ENCODE data around the gene CELF4.

The CELF4 gene

DNA sequence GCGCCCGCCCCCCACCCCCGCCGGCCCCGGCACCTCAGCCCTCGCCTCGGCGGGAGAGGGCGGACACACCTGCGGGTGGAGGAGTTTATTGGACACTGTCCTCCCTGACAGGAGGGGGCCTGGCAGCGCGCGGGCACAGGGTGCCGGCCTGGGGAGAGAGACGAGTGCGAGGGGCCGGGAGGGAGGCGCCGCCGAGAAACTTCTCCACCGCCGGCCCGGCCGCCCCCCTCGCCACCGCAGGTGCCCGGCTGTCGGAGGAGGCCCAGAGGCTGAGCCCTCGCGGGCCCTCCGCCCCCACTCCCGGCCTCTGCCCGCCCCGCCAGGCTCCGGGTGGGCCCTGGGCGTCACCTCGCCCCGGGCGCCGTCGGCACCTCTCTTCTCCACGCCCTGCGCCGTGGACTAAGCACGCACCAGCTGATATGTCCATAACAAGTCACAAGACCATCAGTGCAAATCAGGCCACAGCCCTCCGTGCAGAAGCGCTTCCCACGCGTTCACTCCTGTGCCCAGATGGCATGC is 311.3 kb downstream of the CELF4 start:
- no peak for DNase-seq (ENCODE audit: low read depth in 2 of 2)

DNA sequence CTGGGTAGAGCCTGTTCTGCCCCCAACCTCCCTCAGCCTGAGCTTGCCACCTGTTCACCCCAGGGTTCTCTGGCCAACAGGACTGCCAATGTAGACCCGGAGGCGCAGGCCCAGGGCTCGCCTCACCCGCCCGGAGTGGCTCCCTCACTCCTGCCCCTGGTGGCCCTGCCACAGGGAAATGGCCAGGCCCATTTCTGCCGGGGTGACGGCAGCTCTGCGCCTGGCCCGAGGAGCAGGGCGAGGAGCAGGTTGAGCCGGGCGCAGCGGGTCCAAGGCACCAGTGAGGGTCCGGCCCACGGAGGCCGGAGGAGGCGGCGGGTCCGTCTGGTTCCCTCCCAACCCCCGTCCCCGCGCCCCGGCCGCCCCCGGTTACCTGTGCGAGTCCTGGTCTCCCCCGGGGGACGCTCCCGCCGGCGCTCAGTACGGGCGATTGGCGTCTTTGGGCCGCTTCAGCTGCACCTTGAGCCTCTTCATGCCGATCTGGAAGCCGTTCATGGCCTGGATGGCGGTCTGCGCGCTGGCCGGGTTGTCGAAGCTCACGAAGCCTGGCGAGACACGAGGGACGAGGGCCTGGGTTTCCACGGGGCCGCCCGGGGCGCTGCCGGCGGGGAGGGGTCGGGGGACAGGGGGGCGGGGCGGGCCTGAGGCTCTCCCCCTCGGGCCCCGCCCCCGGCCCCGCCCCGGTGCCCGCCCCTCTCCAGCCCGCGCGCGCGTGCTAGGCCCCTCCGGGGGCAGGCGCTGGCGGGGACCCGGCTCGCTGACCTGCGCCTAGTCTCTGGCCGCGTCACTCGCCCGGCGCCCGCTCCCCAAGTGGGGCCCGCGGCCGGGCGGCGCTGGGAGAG is 312.0 kb downstream of the CELF4 start:
- DNase-seq (ENCODE audit: low read depth in 2 of 2): no peak

DNA sequence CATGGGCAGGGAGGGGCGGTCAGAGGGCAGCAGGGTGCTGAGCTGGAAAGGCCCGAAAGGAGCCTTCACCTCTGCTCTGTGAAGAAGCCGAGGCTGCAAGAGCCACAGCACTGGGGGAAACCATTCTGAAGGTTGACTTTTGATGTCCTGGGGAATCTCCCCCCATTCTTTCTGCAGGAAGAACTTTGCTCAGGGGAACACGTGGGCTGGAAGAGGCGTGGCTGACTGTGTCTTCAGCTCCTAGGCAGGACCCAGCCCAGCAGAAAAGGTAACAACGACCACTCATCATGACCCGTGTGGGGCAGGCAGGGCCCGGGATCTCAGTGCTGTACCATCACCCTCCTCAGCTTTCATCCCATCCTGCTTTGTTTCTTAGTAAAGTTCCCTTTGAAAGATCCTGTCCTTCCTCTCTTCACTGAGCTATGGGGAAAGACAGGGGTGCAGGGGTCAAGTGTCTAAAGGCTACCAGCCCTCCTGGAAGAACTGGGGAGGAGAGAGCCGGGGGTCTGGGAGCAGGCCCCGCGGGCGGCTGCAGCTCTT is 312.7 kb downstream of the CELF4 start:
- DNase-seq (ENCODE audit: low read depth in 2 of 2): no peak

DNA sequence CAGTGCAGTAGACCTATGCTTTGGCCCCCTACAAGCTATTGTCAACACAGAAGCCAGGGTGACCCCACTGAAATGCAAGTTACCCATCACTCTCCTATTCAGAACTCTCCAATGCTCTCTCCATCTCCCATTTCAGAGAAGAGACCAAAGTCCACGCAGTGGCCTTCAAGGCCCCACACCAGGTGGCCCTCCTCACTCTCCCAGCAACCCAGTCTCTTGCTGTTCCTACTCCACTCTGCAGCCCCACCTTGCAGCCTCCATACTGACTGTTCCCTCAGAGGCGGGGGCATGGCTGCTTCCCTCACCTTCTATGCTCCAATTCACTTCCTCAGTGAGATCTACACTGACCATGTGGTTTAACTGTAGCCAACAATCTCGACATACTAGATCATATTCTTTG is 313.3 kb downstream of the CELF4 start:
- no peak for DNase-seq (ENCODE audit: low read depth in 2 of 2)

- DNase-seq (ENCODE audit: low read depth in 2 of 2): no peak
These were observed 313.9 kb downstream of the CELF4 start for GRCh38 chr18:37251679-37252078.

- no peak for DNase-seq (ENCODE audit: low read depth in 2 of 2)
These were observed 315.5 kb downstream of the CELF4 start for GRCh38 chr18:37249895-37250618.

- no peak for DNase-seq (ENCODE audit: low read depth in 2 of 2)
These were observed 316.3 kb downstream of the CELF4 start for GRCh38 chr18:37249171-37249886.

GRCh38 chr18:37248281-37248680 is 317.3 kb downstream of the CELF4 start:
- DNase-seq (ENCODE audit: low read depth in 2 of 2): no peak

DNA sequence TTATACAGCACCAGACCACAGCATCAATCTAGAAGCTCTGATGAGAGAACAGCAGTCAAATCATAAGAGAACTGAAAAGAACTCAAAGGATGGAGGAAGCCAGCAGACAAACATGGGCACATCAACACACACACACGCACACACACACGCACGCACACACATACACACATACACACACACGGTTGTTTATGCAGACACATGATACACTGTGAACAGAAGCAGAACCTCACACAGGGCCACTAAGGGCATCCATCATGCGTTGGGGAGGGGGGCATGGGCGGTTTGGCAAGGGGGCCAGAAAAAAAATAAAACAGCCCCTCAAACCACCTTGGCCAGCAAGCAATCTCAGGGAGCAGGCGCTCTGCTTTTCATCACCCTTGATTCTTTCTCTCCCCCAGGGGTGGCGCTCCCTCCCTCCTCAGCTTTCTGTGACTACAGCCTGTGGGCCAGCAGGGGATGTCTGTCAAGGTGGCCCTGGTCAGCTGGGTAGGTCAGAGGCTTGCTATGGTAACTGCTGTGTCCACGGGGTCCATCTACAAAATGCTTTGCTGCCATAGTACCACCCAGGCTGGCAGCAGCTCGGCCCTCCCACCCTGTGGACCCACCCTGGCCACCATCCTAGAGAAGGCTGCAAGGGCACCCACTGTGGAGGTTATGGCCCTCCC is 318.0 kb downstream of the CELF4 start:
- no peak for DNase-seq (ENCODE audit: low read depth in 2 of 2)

DNA sequence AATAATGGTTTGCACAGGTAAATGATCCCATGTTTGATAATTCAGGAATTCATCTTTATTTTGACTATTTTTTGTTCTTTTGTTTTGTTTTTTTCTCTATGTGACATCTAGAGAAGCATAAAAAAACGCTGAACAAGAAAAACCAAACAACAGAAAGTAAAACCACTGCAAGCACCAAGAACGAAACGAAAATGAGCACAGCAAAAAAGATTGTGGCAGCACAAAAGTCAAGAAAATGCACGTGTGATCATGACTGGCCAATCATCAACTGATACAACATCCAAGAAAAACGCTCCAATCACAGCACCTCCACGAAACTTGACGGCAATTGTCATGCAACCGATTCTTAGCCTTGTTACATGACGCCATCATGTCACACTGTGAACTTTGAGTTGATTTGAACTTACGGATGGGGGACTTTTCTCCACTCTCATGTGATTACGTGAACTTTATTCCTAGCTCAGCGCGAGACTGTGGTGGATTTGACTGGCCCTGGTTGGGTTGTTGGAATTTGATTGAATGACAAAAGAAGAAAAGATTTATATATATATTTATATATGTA is 318.7 kb downstream of the CELF4 start:
- DNase-seq (ENCODE audit: low read depth in 2 of 2): no peak

DNA sequence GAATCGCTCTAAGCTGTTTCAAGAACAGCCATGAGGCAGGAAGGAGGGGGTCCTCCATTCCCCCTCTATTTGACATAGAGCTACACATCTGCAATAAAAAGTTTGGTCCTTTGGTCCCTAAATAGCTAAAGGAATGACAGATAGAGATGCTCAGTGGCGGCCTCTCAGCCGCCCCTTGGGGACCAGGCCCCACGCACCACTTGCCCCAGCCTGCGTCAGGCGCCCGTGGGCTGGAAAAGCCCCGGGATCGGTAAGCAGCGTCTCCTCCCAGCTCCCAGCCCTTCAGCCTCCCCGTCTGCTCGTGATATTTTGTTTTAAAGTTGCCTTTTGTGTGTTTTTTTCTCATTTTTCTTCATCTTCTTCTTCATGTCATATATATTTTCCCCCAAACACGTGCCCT is 321.0 kb downstream of the CELF4 start:
- DNase-seq (ENCODE audit: low read depth in 2 of 2): no peak

- no peak for DNase-seq (ENCODE audit: low read depth in 2 of 2)
These were observed 321.9 kb downstream of the CELF4 start for GRCh38 chr18:37243741-37244140.

DNA sequence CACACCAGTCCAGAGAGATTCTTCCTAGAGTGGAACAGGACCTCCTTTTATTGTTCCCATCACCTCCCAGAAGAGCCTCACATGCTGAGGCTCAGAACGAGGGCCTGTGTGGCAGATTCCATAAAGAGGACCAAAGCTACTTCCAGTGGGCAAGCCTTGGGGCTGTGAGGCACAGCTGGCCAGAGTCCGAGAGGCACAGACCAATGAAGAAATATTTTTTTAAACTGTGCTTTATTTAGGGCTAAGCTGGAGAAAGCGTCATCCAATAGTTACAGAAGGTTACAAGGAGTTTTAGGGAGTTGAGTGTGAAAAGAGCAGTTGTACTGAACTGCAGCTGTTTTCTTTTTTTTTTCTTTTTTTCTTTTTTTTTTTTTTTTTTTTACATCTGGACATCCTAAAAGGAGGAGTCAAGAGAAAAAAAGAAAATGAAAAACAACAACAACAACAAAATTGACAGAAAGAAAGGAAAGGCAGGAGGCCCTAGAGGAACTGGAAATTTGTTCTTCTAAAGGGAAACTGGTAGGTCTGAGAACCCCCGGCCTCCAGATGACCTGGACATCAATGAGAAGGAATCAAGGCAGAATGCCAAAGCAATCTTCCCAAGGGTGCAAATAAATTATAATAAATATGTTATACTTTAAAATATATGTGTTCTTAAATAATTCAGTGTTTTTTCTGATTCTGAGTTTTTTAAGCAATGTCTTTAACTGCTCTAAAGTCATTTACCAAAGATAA is 322.6 kb downstream of the CELF4 start:
- no peak for DNase-seq (ENCODE audit: low read depth in 2 of 2)

DNA sequence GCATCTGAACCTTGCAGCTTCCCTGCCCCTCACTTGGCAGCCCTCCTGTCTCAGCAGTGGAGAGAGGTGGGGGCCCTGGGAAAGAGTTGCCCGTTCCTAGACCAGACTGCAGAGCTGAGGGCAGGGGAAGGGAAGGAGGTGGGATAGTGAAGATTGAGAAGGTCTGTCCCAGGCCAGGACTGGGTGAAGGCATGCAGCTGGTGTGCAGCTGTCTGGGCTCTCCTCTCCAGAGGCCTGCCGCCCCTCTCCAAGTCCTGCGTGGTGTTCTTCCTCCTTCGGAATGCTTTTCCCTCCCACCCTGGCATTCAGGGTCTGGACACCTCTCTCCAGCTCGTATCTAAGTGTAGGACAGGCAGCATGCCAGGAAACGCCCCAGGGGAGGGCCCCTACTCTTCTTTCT is 323.5 kb downstream of the CELF4 start:
- no peak for DNase-seq (ENCODE audit: low read depth in 2 of 2)

DNA sequence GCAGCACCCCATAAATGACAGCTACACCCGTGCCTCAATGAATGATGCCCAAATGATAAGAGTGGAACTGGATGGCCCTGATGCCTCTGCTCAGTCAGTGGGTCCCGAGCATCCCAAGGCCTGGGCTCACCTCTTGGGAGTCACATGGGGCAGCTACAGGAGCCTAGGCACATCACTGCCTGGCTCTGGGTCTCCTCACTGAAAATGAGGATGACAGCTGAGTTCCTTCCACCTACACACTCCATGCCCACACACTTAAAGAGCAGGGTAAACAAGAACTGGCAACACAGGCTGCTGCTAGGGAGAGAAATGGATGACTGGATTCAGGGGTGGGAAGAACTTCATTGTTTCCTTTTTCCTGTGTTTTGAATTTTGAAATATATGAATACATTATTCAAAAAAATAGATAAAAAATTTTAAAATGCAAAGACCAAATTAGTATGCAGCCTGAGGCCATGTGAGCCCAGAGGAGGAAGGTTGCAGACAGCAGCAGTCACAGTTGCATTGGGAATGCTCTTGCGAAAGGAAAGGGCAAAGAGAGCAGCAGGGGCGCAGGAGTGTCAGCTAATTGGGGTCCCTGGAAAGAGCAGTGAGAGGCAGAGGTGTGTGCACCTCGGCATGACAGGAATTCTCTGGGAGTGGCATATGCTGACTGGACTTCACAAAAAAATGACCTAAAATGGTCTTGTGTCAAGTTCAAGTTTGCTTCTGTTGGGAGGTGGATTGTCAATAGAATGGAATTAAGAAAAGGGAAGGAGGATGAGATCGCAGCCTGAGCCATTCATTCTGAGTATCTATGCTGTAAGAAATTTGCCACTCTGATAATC is 327.1 kb downstream of the CELF4 start:
- DNase-seq (ENCODE audit: low read depth in 2 of 2): no peak

- DNase-seq (ENCODE audit: low read depth in 2 of 2): no peak
These were observed 330.0 kb downstream of the CELF4 start for GRCh38 chr18:37235583-37235982.

DNA sequence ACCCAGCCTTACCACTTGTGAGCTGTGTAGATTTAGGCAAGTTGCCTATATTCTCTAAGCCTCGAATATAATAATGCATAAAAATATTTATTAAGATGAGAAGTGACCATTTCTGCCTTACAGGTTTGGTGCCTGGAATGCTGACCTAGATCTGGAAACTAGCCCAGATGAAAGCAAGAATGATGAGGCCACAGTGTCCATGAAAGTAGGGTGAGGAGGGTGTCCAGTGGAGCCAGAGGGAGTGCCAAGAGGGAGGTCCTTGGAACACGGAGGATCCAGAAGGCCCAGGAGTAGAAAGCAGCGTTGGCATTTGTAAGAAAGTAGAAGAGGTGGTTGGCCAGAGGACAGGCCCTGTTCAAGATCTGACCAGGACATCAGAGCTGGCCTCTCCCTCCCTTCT is 334.3 kb downstream of the CELF4 start:
- no peak for DNase-seq (ENCODE audit: low read depth in 2 of 2)

- no peak for DNase-seq (ENCODE audit: low read depth in 2 of 2)
These were observed 334.8 kb downstream of the CELF4 start for GRCh38 chr18:37230768-37231167.

GRCh38 chr18:37225279-37225678 is 340.3 kb downstream of the CELF4 start:
- no peak for DNase-seq (ENCODE audit: low read depth in 2 of 2)

GRCh38 chr18:37222999-37223378 is 342.6 kb downstream of the CELF4 start:
- no peak for DNase-seq (ENCODE audit: low read depth in 2 of 2)
